NCI-H128 (cell line): ENCODE results near the gene XYLT1.

Source experiments
- DNase-seq: peaks from one replicate; lab custom pipeline; 2025; ENCODE audit not compliant: unreplicated experiment; lab: John Stamatoyannopoulos, UW

XYLT1 gene

DNA sequence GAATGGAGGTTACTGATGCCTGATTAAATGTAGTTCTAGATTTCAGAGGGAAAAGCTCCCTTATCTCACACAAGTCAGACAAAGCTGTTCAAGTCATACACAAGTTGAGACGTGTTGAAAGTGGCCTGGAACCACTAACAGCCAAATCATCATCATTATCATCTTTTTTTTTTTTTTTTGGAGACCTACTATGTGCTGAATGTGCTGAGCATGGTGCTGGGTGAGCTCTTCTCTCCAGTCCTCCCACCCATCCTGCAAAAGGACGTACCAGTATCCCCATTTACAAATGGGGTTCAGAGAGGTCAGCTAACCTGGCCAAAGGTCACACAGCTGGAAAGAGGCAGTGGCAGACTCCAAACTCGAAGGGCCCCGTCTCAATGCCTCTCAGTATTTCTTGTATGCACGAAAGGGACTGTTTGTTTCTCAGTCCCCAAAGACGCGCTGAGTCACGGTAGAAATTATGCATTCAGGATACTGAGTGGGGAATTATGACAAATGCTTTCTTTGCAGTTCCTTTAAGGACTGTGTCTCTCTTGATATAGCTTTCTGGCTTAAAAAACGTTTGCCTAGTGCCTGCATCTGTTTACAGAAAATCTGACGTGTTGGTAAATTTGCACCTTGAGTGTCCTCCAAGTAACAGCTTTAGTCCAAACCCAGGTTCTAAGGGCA, 235.5 kb downstream of the XYLT1 start:
- no peak for DNase-seq

DNA sequence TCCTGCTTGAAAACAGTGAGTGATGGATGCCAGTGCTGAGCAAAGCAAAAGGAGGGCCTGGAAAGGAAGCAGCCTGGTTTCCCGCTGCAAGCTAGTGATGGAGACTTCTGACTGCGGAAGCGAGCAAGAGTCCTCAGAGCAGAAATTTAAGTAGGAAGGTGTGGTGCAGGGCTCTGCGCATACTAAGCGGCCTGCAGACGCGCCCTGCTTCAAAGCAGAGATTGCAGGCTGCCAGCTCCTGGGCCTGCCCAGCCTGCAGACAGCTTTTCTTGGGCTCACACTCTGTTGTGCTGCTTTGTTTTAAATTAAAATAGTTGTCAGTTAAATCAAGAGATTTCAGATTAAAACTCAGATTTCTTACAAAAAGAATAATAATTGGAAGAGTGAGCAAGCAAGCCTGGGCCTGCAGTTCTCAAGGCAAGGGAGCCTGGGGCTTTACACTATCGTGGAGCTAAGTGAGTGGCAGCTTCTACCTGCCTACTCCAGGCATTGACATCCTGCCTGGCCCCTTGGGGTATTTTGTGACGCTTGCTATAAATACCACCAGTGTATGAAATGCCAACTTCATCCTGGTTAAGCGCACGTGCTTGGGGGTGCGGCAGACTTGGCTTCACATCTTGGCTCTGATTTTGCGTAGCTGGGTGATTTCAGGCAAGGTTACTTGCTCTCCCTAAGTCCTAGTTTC, 237.3 kb downstream of the XYLT1 start:
- DNase-seq: no peak

DNA sequence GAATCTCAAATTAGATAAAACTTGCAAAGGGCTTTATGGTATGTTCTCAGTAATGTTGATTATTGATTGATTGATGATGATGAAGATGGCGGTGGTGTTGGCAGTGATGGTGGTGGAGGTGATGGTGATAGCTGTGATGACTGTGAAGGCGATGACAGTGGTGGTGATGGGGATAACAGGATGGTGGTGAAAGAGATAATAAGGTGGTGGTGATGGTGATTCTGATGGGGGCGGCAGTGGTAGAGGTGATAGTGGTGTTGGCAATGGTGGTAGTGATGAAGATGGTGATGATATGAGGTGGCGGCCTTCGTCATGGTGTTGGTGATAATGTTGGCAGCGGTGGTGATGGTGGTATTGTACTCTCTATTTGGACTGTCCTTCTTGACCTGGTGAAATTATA, 238.3 kb downstream of the XYLT1 start:
- DNase-seq: no peak

DNA sequence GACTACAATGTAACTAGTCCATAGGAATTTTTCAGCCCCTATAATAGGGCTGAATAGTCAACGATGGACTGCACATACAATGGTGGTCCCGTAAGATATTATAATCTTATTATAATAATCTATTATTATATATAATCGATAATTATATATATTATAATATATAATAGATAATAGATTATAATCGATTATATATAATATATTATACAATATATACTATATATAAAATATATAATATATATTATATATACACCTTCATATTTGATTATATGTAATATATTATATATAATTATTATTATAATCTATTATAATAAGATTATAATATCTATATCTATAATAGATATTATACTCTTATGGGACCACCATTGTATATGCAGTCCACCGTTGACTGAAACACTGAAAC, 238.8 kb downstream of the XYLT1 start:
- no peak for DNase-seq

DNA sequence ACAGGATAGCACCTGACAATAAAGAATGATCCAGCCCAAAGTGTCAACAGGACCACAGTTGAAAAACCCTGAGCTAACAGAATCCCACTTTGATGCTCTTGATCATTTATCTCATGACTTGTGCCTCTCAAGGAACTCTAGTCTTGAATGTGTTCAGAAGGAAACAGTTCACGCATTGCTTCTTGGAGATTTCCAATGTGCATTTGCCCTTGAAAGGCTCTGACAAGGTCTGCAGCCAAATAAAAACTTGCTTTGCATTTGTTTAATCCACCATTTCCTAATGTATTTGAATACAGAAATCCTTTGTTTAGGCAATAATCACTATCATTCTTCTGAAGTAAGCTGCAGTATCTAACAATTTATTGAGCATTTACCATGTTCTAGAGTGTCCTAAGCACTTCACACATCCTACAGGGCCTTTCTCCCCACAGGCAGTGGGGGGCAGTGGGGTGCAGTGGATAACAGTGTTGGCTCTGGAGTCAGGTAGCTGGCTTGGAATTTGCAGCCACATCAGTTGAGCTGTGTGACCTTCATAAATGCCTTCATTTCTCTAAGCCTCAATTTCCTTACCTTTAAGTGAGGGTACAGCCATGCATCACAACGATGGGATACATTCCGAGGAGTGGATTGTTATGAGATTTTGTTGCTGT, 239.7 kb downstream of the XYLT1 start:
- DNase-seq: no peak

DNA sequence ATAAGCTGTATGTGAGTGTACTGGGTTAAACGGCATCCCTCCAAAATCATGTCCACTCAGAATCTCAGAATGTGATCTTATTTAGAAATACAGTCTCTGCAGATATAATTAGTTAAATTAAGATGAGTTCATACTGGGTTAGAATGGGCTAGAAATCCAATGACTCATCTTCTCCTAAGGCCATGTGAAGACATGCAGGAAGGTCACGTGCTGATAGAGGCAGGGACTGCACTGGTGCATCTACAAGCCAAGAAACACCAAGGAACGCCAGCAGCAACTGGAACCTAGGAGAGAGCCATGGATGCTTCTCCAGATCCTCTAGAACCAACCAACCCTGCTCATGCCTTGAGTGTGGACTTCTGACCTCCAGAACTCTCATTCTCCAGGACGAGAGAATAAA, 241.0 kb downstream of the XYLT1 start:
- no peak for DNase-seq

DNA sequence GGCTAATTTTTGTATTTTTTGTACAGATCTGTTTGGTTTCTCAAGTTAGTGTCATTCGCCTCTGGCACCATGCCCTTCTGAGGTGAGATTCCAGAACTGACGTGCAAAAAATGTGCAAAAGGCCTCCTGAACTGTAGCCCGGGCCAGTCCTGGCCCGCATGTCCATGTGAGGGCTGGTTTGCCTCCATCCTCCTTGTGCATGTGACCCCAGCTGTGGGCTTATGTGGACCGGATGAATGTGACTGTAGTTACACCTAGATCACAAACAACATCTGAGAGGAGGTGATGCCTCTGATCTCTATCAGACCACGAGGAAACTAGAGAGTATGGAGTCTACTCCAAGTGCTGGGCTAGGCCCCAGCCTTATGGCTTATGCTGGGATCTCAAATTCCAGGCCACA, 241.6 kb downstream of the XYLT1 start:
- no peak for DNase-seq

DNA sequence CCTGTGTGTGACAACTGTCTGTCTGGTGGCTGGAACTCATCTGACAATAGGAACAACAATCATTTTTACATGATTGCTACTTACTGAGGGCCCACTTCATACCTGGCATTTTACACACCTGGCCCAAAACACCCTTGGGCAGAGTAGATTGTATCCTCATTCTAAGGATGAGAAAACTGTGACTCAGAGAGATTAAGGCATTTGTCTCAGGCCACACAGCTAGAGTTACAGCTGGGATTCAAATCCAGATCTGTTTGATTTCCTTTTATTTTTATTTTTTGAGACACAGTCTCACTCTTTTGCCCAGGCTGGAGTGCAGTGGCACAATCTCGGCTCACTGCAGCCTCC, 242.1 kb downstream of the XYLT1 start:
- no peak for DNase-seq

DNA sequence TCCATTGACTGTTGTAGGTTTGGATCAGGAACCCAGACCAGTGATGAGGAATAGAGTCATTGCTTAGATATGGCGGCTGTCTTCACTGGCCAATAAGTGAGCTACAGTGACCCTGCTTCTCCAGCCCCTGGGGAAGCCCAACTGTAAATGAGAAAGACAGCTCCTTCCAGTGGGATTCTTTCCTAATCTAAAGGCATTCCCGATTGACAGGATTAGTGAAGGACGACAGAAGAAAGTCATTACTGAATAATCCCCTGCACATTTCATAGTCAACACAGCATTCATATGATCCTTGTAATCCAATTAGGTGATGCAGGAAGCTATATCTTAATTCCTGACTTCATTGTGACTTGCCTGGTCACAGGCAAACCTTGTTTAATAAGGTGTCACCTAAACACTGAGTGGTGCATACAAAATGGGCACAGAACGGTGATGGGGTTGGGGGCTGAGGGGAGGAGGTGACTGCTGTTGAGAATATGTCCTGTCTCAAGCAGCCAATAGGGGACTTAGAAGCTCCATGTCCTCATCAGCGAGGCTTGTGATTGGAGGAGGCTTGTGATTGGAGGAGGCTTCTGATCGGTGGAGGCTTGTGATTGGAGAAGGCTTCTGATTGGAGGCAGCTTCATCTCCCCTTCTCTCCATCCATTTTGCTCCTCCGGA, 242.6 kb downstream of the XYLT1 start:
- no peak for DNase-seq

DNA sequence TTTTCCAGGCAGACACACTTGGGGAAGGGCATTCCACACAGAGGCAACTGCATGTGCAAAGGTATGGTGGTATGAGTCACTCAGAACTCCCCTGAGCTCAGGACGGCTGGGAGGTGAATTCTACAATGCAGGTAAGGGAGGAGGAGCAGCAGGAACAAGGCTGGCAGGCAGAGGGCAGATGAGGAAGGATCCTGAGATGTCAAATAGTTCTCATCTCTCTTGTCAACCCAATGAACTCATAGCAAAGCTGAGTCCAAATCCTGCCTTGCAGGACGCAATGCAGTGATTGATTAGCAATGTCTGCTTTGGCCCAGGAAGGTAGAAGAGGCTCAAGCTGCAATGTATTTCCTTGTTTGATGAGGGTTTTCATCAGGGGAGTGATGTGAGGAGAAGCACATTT, 243.5 kb downstream of the XYLT1 start:
- DNase-seq: no peak

DNA sequence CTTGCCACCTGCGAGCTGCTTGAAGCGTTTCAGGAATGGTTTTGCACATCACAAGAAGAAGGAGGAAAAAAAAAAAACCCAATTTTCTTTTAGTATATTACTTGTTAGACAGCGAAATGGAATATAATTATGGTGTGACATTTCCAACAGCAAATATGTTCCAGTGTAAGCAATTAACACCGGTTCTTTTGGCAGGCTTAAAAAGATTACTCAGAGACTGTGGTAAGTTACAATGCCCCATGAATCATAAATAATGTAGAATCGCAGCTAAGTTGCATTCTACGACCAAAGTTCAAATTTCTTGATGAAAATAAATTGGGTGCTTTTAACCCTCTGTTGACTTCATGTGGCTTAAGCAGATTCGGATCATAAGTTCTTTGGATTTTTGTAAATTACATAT, 245.2 kb downstream of the XYLT1 start:
- DNase-seq: no peak

DNA sequence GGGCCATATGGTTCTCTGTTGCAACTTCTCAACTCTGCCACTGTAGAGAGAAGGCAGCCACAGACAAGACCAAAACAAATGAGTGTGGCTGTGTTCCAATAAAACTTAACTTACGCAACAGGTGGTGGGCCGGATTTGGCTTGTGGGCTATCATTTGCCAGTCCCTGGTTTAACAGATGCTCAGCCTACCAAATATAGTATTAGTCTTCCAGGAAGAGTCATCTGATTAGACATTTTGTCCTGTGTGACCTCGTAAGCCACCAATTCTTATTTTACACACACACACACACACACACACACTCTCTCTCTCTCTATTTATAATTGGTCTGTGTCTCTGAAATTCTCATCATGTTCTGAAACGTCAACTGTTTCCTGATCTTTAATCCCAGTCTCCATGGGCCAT, 245.9 kb downstream of the XYLT1 start:
- DNase-seq: no peak

DNA sequence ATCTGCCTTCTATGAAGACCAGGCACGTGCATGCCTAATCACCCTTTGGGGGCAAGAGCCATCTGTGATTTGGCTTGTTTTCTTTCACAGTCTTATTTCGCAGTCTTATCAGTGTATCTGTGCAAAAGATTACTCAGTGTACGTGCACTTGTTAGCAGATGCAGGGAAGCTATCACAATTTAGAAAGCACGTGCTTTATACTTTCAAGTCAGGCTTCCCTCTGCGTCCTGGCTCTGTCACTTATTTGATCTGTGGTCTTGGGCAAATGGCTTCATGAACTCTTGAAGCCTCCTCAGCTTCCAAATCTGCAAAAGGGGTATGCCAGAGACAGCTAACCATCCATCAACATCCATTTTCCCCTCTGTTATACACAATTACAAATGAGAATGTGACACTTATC, 246.4 kb downstream of the XYLT1 start:
- no peak for DNase-seq

DNA sequence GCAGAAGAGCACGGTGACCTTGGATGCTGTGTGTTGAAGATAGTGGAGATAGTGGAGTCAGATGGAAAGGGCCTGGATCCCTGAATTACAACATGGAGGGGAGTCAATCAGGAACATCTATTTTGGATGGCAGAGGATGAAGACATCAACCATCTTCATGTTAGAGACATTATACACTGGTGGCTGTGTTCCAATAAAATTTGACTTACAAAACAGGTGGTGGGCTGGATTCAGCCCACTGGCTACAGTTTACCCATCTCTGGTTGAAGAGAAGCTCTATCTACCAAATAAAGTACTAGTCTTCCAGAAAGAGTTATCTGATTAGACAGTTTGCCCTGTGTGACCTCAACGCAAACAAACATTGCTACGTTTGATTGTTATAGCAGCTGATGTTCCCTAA, 247.2 kb downstream of the XYLT1 start:
- no peak for DNase-seq

DNA sequence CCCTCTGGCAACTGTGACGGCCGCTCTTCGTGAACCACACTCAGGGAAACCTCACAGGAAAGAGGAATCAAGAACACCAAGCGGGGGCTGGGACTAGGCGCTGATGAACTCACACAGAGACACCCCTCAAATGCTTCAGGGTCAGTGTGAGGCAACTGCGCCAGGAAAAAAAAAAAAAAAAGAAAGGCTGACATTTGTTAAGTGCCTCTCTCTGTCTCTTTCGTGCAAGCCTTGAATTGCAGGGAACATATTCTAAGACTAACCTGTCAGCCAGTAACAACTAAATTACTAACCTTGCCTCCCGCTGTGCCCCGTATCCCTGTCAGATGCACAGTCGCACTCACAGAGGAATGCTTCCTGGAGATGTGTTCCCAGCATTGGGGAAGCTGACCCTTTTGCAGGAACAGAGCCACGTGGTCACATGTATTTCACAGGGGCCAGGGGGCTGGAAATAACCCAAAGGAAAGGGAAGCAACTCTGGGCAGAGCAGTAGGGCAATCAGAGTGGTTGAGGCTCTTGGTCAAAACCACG, 247.8 kb downstream of the XYLT1 start:
- no peak for DNase-seq

DNA sequence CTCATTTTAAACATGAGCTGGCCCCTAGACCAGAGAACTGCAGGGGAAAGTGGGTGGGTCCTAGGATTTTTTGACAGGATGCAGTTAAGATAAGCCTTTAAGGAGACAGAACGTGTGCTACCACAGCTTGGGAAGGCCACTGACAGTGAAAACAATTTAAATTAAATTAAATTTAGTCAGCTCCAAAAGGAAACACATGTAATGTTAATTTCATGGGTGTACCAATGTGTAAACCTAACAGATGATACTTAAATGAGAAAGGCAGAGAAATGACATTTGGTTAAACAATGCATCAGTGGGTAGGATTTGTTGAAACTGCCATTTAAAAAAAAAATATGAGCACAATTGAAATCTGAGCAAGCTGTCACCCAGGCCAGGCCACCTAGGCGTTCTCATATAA, 250.8 kb downstream of the XYLT1 start:
- DNase-seq: no peak

DNA sequence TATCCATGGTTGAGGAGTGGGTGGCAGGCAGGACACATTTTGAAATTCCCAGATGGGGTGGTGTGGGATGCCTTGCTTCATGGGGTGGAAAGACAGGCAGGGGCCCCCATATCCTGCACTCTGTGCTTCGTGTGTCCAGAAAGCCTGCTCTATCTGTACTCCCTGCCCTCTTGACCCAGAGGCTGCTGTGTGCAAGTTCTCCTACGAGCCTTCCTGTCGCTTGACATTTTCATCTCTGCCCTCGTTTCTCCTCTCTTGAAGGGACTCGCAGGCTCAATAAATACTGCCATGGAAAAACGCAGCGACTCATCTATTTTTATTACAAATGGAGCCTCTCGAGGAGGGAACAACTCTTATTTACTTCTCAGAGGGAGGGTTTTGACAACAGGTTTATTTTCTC, 254.8 kb downstream of the XYLT1 start:
- no peak for DNase-seq

DNA sequence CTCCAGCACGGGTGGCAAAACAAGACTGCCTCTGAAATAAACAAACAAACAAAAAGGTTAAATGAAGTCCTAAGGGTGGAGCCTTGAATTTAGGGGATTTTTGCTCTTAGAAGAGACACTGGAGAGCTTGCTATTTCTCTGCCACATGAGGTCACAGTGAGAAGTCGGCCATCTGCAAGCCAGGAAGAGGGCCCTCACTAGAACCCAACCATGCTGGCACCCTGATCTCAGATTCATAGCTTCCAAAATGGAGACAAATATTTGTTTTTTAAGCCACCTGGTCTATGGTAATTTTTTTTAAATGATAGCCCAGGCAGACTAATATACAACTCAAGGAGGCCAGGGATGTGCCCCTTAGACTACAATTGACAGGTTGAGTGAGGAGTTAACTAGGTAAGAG, 255.5 kb downstream of the XYLT1 start:
- no peak for DNase-seq

DNA sequence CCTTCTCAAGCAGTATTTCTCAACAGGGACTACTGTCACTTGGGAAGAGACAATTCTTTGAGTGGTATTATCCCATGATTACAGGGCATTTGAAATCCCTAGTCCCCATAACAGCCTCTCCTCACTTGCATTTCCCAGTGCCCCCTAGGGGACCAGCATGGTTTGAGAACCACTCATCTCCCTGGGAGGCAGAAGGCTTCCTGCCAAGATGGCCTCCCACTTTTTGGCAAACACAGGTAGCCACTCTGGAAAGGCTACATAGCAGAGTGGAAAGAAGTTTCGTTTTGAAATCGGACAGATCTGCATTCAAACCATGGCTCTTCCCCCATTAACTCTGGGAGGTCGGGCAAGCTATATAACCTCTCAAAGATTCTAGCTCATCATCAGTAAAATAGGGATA, 256.8 kb downstream of the XYLT1 start:
- DNase-seq: no peak

DNA sequence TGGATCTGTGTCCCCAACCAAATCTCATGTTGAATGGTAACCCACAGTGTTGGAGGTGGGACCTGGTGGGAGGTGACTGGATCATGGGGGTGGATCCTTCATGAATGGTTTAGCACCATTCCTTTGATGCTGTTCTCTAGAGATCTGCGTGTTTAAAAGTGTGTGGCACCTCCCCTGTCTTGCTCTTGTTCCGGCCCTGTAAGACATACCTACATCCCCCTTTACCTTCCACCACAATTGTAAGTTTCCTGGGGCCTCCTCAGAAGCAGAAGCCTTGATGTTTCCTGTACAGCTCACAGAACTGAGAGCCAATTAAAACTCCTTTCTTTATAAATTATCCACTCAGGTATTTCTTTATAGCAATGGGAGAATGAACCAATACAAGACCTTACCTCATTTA, 257.7 kb downstream of the XYLT1 start:
- DNase-seq: no peak

DNA sequence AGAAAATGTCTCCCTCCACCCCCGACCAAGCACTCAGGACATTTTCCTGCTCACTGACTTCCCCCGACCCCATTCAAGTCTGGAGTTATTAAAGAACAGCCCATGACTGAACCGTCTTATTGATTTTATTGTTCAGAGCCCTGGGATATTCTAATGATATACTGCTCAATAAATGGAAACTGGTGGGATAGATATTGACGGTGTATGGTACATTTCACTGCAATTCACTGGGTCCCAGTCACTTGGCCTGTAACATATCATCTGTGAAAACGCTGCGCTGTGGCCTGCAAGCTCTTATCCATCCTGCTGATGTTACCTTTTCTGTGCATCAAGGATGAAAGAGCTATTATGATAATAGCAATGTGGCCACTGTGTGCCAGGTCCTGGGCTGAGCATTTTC, 258.2 kb downstream of the XYLT1 start:
- DNase-seq: no peak

DNA sequence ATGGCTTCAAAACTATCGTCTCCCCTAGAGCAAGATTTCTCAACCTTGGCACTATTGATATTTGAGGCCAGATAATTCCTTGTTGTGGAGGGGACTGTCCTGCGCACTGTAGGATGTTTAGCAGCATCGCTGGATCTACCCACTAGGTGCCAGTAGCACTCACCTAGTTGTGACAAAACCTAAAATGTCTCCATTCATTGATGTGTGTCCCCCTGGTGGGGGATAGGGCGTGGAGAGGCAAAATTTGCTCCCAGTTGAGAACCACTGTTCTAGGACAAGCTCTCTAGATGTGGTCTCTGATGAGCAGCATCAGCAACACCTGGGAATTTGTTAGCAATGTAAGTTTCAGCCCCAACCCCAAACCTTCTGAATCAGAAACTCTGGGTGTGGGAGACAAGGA, 259.0 kb downstream of the XYLT1 start:
- no peak for DNase-seq
